Limb (tissue), 2 donors: ENCODE results near the gene TXNDC5.

Experiments used
- DNase-seq, 2 donors: peaks; one replicate each; pipeline ENCODE4 v3.0.0-alpha.2; 2016; ENCODE audit errors: extremely low spot score in 2 of 2

Gene TXNDC5

DNA sequence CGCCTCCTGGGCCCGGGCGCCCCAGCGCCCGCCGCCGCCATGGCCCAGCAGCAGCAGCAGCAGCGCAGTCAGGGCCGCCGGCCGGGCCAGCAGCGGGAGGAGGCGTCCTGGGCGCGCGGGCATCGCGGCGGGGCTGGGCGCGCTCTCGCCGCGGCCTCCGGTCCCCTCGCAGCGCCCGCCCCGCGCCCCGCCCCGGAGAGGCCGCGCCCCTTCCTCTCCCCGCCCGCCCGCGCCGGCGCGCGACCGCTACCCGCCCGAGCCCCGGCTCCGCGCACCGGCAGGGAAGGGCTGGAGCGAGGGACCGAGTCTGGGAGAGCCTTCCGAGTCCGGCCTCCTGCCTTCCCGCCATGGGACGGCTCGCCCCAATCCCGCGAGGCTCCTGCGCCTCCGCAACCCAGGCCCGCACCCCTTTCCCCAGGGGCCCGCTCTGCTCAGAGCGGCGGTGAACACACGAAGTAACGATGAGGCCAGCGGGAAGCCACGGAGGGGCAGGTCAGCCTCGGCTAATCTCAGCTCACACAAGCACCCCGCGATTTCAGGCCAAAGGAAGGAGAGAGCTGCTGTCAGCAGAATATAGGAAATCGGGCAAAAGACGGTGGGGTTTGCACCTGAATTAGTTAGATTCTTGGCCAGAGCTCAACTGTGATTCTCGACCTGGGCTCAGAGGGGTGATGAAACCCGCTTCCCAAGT is at the start of gene TXNDC5:
TXNDC5 (minus strand) TSS at position 135 of the 691 bp plus-strand sequence; CDS start at position 123, 12 bp downstream.
- peak; percentile 66 to 89 for DNase-seq

DNA sequence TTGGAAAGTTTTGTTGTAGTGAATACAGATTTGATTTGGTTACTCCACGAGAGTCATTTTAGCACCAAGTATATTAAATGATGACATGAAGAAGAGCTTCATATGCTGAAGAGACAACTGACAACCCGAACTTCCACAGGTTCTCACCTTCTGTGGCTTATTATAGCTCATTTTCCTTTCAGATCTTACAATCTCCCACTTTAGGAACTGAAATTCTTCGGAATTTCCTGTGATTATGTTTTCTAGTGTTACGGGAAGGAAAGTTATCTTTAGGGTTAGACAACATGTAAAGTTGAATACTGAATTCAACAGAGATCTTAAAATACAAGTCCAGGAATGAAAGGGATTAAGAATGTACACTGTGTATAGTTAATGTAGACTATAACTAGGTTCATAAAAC is 49.6 kb upstream of the TXNDC5 start:
- DNase-seq = no peak

DNA sequence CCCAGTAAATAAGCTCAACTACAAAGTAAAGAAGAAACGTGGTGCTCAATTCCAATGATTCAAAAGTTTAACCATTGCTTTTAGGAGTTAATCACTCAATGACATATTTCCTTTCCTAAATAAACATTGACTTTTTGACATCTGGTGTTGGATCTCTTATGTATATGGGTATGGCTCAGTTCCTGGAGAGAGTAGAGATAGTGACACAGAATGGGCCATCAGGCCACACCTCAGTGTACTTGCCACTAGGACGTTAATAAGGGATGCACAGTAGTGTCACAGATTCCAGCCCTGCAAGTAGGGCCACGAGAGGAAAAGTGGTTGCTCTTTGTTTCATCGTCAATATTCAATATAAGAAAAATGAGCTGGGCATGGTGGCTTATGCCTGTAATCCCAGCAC is 48.9 kb upstream of the TXNDC5 start:
- DNase-seq = no peak

DNA sequence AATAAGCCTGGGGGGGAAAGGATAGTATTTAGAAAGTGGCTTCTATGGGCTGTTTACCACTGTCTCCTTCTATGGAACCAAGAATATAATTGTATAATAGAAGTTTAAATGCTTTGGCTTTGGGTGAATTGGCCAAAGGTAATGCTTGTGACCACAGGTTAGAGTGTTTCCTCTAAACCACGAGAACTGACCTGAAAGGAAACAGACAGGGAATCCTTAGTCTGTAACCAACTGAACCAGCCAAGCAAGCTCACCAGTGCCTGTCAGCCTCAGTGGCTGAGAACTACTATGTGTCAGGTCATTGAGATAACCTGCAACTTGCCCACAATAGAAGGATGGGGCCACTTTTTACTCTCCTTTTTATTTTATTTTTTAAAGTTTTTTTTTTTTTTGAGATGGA is 47.9 kb upstream of the TXNDC5 start:
- no peak for DNase-seq

DNA sequence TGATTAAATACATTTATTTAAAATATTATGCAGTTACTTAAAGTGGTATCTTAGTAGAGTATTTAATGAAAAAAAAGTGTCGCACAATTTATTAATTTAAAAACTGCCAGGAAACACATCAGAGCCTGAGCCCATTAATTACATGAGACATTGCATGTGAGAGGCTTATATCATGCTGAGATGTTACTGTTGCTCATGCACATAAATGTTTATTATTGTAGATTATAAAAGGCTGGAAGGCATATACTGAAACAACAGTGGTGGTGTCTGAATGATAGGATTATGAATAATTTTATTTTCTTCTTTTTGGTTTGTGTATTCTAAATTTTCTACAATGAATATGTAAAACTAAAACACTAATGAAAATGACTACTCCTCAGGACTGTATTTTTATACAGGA is 45.7 kb upstream of the TXNDC5 start:
- DNase-seq = no peak

DNA sequence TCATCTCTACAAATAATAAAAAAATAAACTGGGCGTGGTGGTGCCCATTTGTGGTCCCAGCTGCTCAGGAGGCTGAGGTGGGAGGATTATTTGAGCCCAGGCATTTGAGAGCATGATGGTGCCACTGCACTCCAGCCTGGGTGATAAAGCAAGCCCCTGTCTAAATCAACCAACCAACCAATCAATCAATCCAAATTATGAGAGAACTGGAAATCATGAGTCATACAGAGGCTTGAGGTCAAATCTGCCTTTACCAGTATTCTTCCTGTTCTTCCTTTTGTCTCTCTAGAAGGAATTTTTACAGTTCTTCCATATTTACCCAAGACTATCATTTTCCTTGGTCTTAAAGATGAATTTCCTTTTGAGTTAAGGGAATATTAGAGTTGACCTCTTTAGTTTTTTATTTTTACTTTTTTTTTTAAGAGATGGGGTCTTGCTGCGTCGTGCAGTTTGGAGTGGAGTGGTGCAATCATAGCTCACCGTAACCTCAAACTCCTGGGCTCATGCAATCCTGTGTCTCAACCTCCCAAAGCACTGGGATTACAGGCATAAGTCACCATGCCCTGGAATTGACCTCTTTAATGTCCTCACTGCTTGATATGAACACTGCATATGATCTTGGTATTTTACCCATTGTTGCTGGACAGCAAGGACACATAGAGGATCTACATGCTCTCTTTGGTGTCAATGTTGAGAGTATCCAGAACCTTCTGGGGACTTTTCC is 44.1 kb upstream of the TXNDC5 start:
- no peak for DNase-seq

DNA sequence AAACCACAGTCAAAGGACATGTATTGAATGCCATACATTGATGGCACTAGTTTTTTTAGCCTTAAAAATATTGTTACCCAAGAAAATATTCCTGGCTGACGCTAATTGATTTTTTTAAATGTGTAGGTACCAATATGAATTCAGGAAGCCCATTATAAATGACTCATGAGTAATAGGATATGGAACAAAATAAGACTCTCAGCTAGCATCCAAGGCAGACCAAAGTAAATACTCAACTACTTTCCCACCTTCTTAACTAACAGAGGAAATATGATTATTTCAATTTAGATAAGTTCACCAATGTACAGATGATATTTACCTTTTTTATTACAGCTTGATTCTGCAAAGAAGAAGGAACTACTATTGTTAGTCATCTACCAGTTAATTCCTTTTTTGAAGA is 43.2 kb upstream of the TXNDC5 start:
- DNase-seq = no peak

DNA sequence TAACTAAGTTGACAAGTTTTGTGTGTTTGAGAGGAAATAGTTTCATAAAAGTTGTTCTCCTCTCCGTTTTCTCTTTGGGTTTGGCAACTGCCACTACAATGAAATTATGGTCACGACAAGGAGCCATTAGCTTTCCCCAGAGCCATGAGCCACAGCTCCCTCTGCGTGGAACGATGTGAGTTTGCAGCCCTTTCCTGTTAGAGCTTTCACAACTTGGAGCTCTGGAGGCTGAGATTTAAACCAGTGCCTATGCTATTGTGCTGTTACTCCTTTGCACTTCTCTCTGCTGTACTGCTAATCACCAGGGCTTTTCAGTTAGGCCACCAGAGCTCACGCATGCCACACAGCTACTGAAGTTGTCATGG is 29.3 kb upstream of the TXNDC5 start:
- no peak for DNase-seq

DNA sequence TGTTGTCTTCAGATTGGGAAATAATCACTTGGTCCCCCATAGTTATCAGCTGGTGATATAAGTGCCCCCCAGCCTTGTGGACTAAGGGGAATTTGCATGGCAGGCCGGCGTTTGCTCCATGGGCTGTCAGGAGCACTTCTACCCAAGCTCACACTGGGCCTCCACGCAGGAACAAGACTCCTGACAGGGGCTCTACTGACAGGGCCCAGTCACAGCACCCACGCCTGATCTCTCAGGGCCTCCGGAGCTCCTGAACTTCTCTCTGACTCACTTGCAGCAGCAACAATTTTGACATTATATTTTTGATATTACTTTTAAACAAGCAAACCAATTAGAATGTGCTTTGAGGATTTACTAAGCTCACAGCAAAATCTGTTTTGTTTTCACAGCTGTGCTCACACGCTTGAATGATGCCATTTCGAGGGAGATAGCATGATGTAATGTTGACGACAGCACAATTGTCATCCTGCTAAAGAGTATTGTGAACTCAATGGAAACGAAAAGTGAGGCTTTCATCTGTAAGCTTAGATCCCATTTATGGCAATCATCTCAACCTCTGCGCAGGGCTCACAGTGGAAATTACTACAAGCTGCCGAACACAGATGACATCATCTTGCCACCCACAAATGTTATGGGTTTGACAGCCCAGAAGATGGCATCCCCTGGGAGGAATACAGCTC is 28.7 kb upstream of the TXNDC5 start:
- DNase-seq = peak in 1 of 2 donors; percentile 13

DNA sequence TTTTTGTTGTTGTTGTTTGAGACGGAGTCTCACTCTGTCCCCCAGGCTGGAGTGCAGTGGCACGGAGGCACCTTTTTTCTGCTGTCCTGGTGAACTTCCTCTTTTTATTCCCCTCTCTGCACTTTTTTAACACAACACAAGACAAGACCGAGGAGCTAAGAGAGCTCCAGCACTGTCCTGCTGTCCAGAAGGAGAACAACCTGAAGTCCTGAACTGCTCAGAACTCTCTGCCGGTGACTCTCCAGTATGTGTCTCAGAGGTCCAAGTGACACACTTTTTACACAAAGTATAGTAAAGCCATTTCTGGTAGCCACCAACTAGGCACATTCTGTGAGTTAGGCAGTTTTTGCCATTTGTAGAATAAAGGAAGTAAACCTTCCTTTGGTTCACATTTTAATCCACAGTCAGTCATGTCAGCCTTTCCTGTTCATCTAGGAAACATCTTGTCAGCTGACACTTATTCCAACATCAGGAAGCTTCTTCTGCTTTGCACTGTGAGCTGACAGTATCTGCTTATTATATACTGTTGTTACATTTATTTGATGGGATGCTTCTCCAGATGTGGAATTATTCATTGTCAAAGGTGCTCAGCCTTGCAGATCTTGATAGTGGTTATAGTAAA is 28.1 kb upstream of the TXNDC5 start:
- DNase-seq = no peak

DNA sequence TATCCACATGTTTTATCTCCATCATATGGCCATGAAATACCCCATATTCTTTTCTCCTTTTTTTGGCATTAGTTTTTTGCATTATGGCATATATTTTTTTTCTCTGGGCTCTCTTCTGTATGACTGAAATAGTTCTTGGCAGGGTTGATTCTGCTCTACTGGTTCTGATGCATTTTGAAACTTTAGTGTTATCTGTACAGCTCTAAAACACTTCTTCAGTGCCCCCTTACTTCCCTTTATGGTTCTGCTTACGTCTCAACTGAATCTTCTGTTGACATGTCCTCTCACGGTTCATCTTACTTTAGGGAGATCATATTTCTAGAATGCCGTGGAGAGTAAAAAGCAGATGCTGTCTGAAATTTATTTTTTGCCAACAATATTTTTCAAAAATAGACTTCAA is 23.2 kb upstream of the TXNDC5 start:
- no peak for DNase-seq

DNA sequence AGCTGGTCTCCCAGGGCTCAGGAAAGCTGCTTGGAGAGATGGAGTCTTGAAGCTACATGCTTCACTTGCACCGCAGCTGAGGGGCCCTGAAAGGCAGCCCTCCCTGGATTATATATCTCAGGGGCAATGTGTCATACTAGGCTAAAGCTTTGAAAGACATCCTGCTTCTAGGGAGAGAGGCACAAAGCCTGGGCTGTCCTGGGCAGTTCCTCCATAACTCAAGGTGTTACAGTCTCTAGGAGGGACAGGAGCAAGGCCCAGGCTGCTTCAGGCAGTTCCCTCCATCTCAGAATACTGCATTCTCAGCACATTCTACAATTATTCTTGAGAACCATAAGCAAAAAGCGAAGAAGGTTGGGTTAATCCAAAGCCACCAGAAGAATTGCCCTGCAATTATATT is 22.0 kb upstream of the TXNDC5 start:
- DNase-seq = no peak

DNA sequence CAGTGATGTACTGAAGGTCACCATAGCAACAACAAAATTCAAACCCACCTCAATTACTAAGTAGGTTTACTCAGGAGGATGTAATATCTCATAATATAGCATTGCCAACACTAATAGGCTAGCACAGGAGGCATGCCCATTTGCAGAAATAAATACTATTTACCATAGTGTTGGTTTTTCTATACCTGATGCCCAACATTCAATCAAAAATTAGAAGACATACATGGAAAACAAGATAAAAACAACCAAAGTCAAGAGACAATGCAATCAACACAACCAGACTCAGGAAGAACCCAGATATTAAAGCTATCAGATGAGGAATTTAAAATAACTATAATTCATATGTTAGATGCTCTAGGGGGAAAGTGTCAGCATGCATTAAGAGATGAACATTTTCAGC is 14.3 kb upstream of the TXNDC5 start:
- no peak for DNase-seq

DNA sequence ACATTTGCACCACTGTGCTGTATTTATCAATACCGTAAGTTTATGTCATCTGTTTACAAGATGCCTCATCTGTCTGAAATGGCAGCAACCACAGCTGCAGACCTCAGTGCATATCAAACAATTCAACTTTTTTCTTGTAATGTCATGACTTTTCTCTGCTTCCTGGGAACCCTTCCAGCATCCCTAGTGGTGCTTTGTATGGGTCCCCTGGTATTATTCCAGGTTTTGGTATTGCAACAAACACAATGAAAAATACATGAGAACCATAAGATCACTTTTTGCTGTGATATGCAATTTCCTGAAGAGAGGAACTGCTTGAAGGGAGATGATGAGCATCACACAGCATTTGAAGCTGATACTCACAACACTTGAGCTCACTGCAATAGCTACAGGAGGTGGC is 12.0 kb upstream of the TXNDC5 start:
- no peak for DNase-seq

DNA sequence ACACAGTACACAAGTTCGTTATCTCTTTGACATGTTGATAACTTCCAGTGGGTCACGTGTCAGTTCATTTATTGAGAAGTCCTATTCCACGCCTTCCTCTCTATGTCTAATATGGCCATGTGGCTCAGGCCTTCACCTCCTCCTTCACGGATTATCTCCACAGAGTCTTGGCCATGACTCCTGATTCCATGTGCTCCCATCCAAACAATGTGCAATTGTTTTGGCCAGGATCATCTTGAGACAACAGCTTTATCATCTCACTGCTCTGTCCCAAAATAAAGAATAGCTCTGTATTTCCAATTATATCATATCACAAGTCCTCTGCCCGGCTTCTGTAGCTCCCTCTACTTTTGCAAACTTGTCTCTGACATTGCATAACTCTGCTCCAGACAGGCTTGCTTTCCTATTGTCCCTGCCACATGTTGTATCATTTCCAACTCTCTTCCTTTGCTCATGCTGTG is 11.1 kb upstream of the TXNDC5 start:
- no peak for DNase-seq

DNA sequence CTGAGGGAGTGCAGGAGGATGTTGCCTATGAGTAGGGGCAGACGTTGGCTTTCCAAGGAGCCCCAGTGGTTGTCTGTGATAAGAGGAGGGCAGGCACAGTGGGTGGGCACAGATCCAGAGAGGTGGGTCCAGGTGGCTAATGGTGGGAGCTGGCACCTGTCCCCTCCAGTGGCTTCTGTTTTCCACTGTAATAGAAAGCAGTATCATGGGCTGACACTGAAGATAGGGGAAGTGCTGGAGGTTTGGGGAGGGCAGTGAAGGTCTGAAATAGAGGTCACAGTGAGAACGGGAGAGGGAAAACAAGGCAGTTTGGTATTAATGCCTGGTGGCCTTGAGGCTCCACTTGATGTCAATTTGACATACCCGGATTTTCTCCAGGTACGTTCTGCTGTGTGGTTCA is 10.5 kb upstream of the TXNDC5 start:
- no peak for DNase-seq

DNA sequence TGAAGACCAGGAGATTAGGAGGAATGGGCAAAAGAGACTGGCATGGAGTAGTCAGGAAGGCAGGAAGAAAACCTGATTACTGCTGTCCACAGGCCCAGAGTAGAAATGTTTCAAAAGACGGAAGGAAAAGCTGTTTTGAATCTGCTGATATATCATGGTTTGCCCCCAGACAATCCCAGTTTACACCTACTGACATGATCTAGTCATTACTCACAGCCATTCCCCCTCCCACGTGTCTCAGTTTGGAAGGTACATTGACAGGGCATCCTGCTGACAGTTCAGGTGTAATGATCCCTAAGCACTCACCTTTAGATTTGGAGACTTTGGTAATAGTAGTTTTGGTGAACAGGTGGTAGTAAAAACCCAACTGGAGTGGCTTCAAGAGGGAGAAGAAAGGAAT is 9.8 kb upstream of the TXNDC5 start:
- DNase-seq = no peak

DNA sequence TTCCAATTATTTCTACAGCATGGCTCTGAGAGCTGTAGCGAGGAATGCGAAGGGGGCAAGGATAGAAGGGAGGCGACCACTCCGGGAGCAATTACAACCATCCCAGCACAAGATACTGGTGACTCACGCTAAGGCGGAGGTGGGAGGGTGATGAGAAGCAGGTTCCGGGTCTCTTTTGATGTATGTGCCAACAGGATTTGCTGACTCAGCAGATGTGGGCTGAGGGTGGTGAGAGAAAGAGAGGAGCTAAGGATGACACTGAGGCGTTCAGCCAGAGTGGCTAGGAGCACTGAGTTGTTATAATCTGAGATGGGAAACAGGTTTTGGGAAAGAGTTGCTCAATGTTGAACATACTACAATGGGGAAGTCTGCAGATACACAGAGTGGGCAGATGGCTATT is 9.3 kb upstream of the TXNDC5 start:
- no peak for DNase-seq

DNA sequence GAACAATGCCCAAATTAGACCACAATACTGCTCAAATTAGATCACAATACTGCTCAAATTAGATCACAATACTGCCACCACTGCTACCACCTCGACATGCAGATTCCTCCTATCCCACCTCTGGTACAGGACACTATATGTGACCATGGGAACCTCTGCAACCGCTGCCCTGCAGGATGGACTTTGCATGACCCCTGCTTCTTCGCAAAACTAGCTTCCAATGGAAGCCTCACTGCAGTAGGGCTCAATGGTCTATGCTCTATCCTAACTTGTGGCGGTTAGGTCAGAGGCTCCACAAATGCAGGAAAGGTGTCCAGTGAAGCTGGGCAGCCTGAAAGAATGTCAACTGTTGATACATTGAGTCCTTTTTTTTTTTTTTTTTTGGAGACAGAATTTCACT is 7.8 kb upstream of the TXNDC5 start:
- DNase-seq = no peak

DNA sequence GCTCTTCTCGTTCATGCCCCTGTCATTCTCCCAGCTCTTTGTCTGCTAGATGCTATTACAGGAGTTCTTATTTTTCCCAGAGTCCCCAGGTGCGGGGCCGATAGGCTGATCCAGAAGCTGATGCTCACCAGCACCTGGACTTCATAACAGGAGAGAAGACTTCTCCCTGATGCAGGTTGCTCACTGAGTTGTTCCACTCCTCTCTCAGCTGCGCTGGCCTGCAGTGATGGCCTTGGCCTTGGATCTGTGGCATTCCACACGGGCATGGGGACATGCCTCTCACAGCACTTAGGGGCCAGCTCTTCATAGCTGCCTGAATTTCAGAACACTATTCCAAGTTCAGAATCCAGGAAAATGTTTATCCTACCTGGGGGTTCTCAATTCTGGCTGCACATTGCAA is 7.1 kb upstream of the TXNDC5 start:
- no peak for DNase-seq

DNA sequence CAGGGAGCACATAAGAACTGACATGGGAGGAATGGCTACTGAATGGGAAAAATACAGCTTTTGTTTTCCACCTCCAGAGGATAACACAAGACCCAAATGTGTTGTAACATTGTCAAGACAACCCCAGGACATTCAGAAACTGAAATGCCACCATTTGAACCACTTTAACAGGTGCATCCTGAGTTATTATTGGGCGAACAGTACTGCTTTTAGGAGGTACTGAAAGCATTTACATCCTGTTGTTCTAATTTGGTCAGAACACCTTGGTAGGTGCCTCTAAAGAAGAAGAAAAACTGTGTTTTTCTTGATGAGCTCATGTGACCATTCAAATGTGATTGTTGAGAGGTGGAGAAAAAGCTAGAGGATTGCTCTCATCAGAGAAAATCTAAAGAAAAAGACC is 6.4 kb upstream of the TXNDC5 start:
- no peak for DNase-seq
